Stimulated activated CD8-positive, alpha-beta memory T cell treated with anti-CD3 and anti-CD28 coated beads, Interleukin-12 subunit alpha, Interleukin-12 subunit beta, amount 100 ng/mL, for 24 hours (primary cell): Measurements from ENCODE around the gene CHAT.

Source experiments
- DNase-seq: peaks from one replicate; pipeline ENCODE4 v3.0.0-alpha.2; 2020; ENCODE audit errors: extremely low read depth

The CHAT gene

DNA sequence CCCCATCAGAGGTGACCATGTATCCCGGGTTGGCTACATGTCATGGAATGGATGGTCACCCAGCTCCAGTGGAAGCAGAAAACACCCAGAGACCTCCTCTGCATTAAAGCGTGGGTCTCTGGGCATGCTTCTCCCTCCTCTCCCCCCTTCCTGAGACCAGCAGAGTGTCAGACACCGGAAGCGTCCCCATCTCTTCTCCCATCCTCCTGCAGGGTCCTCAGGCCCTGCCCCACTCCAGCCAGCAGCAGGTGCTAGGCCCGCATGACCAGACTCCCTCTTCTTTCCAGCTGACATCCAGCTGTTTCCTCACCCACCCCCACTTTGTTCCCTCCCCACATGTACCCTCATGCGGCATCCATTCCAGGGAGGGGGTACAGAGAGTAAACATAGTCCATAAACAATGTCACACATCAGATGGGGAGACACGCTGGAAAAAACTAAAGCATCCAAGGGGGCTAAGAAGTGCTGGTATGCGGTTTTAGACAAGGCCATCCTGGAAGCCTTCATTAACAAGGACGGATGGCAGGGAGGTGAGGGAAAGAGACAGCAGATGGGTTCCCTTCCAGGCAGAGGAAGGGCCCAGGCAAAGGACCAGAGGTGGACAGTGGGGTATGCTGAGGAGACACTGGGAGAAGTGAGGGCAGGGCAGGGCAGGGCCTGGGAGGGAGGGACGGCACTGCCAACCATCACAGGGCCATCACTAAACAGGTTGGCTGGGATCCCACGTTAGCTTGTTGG lies 16.2 kb upstream of the CHAT start:
- no peak for DNase-seq

DNA sequence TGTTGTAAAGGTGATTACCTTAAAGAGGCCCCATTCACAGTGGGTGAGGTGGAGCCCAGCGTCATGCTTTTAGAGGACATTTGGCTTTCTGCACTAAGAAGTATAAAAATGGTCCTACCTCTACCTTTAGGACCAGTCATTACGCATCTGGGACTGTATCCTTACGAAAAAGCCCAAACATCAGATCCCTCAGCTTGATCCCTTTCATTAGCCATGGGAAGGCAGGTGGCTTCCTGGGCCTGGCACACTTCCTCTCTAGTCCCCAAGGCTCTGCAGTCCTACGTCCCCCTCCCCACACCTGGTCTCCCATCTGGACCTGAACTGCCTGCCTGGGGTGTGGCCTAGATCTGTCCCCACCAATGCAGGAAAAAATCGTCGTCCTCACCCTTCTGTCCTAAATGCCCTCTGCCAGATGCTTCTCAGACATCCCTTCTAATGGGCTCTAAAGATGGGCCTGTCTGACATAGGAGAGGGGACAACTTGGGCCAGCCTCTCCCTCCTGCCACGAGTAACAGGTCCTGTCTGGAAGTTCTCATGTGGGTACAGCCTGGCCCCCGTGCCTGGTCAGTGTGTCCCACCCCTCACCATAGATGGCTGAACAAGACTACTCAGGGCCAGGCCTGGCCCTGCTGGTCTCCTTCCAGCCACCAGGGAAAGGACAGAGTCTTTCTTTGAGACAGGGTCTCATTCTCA lies 15.5 kb upstream of the CHAT start:
- DNase-seq = no peak

DNA sequence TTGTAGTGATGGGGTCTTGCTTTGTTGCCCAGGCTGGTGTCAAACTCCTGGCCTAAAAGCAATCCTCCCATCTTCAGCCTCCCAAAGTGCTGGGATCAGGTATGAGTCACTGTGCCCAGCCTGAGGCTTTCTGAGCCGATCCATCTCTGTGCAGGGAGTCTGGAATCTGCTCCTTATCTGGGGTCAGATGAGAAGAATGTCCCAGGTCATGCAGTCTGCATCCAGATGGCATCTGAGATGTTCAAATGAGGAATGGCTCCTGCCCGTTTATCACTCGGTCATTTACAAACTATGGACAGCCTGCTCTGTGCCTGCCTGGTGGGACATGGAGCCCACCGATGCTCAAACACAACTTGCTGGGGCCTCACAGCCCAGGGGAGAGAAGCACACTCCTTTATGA lies 14.9 kb upstream of the CHAT start:
- DNase-seq = no peak

DNA sequence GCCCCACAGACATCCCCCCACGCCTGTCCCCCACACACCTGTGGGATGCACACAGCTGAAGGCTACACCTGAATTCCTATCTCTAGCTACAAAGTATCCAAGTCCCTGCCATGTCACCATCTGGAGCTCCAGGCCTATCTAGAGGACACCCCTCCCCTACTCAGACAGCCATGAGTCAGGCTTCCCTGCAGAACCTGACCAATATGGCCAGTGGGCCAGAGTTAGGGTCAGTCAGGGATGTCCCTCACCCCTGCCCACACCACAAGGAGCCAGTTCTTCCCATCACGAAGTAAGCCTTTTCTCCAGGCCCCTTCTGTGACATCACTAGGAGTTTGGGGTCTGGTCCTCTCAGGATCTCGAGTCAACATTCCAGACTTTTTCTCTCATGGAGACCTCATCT lies 14.3 kb upstream of the CHAT start:
- DNase-seq = no peak

DNA sequence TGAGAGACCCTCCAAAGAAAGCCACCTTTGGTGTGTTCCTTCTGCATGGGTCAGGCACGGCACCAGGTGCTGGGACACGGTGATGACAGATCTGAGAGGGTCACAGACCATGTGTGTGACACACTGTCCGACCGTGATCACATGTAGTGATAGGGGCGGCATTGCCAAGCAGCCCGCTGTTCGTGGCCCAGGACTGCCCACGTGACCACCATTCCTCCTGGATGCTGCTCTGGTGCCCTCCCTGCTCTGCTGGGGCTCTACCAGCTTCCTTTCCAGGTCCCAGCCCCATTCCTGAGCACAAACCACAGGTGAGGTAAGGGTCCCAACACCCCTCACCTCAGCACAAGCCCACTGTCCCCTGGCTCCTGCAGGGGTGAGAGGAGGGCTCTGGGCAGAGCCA lies 13.8 kb upstream of the CHAT start:
- DNase-seq = no peak

DNA sequence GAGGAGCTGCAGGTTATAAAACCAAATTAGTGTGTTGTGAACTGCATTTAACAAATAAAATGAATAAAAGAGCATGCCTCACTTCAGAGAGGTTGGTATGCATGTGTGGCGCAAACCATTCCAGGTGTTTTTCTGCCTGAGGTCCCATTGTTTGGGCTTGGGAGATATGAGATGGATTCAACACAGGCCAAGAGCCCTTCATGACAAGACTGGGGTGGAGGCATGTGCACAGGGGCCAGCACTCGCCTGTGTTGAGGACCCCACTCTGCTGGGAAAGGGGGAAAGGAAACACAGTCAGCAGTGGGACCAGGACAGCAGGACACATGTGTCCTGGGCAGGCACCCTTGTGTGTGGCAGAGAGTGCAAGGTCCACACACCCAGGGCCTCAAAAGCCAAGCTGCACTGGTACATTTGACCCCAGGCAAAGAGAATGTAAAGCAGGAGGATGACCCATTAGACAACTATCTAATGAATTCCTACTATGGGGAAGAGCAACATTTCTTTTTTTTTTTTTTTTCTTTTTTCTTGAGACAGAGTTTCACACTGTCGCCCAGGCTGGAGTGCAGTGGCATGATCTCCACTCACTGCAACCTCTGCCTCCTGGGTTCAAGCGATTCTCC lies 12.9 kb upstream of the CHAT start:
- DNase-seq = no peak

- no peak for DNase-seq
These were observed 12.0 kb upstream of the CHAT start for GRCh38 chr10:49601857-49602256.

DNA sequence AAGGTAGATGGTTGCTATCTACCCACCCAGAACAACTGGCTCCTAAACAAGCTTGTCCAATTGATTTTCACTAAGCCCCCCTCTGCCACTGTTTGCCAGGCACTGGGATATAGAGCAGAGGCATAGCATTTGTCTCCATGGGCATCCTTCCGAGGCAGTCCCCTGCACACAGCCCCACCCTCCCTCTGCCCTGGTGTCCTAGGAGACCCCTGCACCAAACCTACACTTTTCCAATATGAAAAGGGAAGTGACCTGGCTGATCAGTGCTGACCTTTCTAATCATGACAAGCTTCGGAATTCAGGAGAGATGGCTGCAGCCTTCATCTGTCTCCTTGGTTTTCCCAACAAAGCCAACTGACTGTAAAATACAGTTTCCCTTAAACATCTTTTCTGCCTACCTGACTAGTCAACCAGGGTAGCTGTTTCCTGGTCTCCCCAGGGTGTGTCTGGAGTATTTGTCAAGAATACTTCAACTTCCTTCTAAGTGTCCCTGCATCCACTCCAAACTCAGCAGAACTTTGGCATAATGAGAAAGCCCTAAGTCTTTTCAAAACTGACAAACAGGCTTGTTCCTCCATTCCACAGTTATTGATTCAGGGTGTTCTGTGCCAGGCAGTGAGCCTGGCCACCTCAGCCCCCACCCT lies 11.3 kb upstream of the CHAT start:
- DNase-seq = no peak

GRCh38 chr10:49605216-49605938 lies 8.5 kb upstream of the CHAT start:
- DNase-seq = no peak

DNA sequence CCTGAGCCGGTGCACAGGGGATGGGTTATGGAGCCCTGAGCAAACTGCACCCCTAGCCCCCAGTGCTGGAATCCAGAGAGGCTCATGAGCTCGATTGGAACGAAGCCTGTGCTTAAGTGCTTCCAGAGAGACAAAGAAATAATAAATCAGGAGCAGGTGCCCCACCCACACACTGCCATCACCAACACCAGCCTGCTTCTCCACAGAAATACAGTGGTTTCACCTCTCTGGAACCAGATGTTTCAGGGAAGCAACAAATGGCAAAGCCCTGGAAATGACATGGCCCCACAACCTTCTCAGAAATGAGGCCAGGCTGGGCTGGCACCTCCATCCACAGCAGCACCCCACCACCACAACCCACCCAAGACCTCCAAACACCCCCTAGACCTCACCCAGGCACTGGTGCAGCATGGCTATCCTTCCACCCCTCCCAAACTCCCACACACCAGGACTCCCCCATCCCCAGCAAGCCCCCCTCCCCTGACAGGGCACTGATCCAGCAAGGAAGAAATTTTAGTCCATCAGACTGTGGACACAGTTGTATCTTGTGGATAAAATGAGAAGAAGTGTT lies 7.8 kb upstream of the CHAT start:
- DNase-seq = no peak

DNA sequence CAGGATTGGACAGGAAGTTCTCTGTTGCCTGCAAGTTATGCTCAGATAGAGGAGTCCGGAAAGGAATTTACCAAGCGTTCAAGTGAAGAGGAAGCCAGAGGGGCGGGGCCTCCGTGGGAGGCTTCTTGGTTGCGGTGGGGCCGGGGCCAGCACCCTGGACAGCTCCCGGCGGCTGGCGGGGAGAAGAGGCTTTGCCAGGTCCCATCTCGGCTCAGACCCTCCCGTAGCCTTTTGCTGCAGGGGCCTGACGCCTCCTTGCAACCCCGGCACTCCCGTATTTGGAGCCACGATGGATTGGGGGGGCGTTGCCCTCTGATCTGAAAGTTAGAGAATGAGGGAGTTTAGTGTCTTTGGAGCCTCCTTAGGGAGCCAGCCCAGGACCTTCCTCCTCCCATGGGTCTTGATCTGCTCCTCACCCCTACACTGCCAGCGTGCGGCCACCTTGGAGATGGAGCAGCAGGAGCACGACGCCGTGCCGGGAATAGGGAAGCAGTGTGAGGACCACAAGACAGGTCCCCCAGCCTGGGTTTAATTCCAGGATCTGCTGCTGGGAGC lies 6.8 kb upstream of the CHAT start:
- peak; percentile 19 for DNase-seq

- no peak for DNase-seq
These were observed 5.5 kb upstream of the CHAT start for GRCh38 chr10:49608166-49609005.

DNA sequence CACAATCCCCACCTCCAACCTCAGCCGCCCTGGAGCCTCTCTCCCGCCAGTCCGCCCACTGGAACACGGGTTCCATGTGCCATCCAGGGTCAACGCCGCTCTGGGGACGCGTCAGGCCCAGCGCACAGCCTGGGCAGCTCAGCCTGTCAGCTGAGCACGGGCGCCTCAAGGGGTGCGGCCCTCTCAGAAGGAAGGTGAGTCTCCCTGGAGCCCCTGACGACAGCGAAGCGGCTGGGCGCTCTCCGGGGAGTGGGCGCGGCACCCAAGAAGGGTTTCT lies 4.9 kb upstream of the CHAT start:
- no peak for DNase-seq

DNA sequence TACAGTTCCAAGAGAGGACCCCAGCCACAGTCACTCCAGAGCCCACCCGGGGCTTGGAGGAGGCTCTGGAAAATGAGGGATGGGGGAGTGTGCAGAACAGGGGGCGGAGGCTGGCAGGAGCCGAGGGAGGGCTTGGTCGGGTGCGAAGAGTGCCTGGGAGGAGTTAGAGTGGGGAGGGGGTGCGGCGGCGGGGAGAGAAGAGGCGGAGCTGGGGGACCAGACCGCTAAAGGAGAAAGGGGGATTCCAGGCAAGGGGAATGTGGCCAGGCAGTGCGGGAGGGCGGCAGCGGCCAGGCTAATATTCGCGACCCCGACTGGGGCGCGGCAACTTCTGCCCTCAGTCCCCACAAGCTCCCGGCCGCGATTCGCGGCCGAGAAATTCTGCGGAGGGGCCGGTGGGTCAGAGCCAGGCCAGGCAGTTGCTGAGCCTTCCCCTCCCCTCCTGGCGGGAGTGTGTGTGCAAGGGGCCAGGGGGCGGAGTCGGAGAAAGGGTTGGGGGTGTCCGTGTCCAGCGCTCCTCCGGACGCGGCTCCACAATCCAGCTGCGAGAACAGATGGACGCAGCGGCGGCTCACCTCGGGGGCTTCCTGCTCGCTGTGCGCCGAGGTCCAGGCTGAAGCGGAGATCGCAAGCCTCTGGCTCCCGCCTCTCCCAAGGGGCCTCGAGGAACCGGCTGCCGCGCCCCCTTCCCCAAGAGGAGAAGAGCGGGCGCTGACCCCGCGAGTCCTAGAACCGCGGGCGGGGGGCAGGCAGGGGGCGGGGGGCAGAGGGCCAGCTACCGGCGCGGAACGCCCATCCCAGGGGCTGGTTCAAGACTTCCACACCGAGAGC lies 4.3 kb upstream of the CHAT start:
- no peak for DNase-seq

DNA sequence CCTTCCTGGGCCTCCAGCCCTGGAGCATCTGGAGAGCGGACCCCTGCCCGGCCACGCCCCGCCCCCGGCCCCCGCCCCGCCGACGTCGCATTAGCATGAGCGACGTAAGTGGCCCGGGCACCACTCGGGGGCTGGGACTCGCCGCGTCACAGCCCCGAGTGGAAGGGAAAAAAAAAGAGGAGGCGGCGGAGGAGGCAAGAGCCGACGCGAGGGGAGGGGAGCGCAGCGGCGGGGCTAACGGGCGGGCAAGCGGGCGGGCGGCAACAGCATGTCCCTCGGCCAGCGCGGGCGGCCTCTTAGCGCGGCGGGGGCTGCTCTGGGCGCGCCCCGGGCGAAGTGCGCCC lies 3.8 kb upstream of the CHAT start, which contains the start of gene SLC18A3:
Gene SLC18A3, plus strand, starts transcription at position 197 of the 344 bp plus-strand sequence. CDS start 431 bp downstream, outside the sequence.
- DNase-seq = no peak

GRCh38 chr10:49610458-49611165 lies 3.2 kb upstream of the CHAT start:
- DNase-seq = no peak

DNA sequence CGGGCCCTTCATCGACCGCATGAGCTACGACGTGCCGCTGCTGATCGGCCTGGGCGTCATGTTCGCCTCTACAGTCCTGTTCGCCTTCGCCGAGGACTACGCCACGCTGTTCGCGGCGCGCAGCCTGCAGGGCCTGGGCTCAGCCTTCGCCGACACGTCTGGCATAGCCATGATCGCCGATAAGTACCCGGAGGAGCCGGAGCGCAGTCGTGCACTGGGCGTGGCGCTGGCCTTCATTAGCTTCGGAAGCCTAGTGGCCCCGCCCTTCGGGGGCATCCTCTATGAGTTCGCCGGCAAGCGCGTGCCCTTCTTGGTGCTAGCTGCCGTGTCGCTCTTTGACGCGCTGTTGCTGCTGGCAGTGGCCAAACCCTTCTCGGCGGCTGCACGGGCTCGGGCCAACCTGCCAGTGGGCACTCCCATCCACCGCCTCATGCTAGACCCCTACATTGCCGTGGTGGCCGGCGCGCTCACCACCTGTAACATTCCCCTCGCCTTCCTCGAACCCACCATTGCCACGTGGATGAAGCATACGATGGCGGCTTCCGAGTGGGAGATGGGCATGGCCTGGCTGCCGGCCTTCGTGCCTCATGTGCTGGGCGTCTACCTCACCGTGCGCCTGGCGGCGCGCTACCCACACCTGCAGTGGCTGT lies 2.5 kb upstream of the CHAT start:
- no peak for DNase-seq

- DNase-seq = no peak
These were observed 1.9 kb upstream of the CHAT start for GRCh38 chr10:49611816-49612512.
